Omental fat pad (tissue), 4 donors: ENCODE measurements around the gene DST. TPM values are rescaled to one million over a fixed set of nuclear protein-coding genes. Genes with fewer than 3 reads are reported as not detected.
A peak's percentile ranks its signal among the peaks of the same experiment; 100 is the strongest.

Experiments
- ATAC-seq: fragments of 150-250 bp; one replicate; pipeline ENCODE4 v1.9.1; 2016; ENCODE audit warnings: mild to moderate bottlenecking, moderate library complexity; ENCODE audit not compliant: low FRiP score
- DNase-seq: peaks from one replicate; pipeline ENCODE4 v3.0.0-alpha.2; 2019; ENCODE audit warnings: low spot score
- total RNA-seq, 4 donors: library from RNA; depleted of rRNA; stranded (reverse); fragments of >200 nt; gene quantifications; one replicate each; pipeline ENCODE4 v1.1.0, GENCODE V29; 2016
- TF ChIP-seq, protein P1 (sequence below), 3 donors: fragments of 450-650 bp; IDR thresholded peaks; one replicate each; pipeline ENCODE4 v1.5.1; 2016 to 2017; ENCODE audit warnings: antibody characterized with exemption in 3 of 3, mild to moderate bottlenecking in 3 of 3, moderate library complexity in 2 of 3

Gene DST
- total RNA-seq, 4 donors from 2014 or later: 126 to 371 (median 160) TPM

DNA sequence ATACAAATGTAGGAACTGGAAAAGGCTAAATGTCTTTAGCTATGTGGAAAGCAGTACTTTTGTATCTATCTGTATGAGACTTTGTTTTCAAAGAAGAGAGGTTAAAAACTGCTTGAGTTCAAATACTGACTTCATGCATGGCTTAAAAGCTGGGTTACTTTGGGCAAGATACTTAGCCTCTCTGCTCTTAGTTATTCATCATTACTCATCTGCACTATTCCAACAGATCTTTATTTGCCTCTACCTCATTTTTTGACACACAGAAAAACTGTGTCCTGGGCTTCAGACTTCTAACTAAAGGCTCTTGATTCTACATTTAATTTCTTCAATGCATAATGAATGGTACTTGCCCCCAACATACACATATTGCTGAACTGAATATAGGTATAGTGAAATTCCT lies 114.8 kb downstream of the DST start:
- TF ChIP-seq, protein P1, sequence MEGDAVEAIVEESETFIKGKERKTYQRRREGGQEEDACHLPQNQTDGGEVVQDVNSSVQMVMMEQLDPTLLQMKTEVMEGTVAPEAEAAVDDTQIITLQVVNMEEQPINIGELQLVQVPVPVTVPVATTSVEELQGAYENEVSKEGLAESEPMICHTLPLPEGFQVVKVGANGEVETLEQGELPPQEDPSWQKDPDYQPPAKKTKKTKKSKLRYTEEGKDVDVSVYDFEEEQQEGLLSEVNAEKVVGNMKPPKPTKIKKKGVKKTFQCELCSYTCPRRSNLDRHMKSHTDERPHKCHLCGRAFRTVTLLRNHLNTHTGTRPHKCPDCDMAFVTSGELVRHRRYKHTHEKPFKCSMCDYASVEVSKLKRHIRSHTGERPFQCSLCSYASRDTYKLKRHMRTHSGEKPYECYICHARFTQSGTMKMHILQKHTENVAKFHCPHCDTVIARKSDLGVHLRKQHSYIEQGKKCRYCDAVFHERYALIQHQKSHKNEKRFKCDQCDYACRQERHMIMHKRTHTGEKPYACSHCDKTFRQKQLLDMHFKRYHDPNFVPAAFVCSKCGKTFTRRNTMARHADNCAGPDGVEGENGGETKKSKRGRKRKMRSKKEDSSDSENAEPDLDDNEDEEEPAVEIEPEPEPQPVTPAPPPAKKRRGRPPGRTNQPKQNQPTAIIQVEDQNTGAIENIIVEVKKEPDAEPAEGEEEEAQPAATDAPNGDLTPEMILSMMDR (IDR thresholded peaks at IDR 0.05): no peak
- DNase-seq (no peak), ATAC-seq (no peak)

DNA sequence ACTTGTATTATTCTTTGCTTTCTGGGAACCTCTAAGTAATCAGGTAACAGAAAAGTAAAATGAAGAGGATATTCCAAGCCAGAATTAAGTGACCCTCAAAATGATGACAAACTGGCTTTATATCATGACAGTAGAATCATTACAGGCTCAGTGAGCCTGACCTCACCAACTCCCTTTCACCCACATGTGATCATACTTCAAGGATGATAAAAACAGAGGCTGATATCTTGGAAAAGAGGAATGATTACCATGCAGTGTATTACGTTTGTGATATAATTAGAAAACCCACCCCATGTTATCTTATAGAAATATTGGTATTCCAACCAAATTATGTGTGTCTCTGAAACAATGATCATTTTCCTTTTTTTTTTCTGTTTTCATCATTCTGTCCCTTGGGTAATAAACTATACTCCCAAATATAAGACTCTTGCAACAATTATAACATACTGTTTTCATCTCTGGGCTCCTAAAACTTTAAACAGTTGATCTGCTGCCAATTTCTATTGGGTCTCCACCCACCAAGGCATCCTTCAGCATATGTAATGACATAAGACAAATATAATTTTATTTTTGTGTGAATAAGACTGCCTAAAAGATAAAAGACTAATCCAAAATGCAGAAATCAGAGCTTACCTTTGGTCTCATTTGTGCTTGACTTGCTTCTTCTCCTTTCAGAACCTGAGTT lies 115.7 kb downstream of the DST start:
- DNase-seq (no peak), ATAC-seq (no peak)
- TF ChIP-seq, protein P1 (IDR thresholded peaks at IDR 0.05): no peak

DNA sequence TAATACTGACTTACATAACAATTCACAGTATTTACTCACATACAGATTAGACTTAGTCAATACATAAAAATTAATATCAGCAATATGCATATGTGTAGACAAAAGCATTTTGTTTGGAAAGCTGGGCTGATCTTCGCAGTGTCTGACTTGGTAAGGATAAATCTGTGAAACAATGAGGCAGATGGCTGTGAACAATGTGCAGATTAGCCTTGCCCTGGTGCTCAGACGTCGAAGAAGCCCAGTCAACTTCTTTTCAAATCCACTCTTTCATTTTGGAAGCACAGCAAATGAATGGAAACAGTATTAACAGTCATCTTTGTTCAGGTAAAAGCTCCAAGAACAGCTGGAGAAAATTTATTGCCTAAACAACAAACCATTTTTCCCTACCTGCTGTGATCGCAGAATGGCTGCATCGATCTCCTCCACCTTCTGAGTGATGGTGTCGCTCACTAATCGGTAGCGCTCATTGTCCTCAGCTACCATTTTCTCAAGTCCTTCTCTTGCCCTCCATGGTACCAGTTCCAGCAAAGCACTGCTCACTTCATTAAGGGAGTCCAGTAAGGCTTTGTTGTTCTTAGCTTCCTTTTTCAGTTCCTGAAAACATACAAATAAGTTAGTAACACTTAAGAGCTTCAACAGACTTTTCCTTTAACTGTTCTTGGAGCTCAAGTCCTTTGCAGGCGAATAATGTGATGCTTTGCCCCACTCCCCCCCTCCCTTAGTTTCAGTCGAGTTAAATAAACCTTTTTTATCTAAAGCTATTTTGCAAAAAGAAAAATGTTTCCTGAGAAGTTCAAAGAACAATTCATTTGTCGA lies 116.5 kb downstream of the DST start:
- TF ChIP-seq, protein P1 (IDR thresholded peaks at IDR 0.05): no peak
- no peak for DNase-seq
- no peak for ATAC-seq

DNA sequence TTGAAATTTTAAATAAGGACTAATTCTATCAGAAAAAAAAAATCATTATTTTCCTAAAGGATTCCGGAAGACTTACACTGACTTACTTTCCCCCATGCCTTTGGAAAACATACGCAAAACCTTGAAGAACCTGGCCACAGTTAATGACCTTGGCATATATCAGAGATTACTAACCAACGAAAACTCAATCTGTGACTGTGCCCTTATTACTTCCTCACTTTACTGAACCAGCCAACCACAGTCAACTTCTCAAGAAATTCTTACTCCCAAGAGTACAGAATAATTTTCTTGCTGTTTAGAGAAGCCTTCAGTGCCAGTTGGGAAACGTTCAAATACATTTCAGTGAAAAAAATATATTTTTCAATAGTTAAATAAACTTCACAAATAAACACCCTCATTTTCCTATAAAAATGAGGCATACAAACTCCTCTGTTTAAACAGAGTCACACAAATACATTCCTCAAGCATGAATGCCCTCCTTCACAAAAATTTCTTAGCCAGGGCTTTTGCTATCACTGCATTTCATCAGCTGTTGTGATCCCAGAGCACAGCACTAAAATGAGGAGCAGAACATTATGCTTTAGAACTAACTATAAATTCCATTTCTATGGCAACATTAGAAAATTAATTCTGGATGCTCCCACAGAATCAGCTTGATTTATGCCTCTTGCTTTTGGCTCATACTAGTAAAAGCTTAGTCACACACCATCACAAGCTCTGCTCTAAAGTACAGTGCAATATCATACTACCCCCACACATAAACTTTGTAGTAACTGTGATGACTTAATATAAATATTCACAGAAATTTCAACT lies 117.6 kb downstream of the DST start:
- ATAC-seq: peak; percentile 89
- TF ChIP-seq, protein P1 (IDR thresholded peaks at IDR 0.05): no peak
- no peak for DNase-seq

DNA sequence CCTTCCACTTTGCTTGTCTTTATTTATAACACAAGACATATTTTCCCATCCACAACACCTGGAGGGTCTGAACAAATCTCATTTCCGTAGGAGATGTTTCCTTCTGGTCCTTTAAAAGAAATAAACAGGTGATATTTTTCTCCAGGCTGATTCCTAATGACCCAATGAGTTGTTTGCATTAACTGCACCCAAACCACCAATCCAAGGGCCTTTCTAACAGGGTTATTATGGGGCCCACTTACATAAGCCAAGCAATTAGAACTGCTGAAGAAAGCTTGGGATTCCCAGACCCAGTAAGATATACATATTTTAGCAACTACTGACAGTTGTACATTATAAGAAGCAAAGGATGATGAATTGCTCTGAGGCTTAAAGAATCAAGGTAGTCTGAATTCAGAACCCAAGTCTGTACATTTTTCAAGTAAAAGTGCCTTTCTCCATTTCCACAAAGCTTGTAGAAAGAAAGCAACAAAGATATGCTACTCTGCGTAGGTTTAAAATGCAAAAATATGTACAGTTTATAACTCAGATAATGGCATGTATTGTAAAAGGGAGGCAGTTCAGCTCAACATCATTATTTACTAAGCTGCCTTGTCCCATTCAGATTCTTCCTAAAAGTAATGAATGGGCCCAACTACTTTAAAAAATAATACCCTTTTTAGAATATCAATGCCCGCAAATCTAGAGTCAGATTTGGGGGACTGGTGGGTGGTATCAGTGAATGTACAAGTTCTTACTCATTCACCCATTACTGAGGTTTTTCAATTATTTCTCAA lies 120.0 kb downstream of the DST start:
- DNase-seq: no peak
- no peak for ATAC-seq
- TF ChIP-seq, protein P1 (IDR thresholded peaks at IDR 0.05): no peak

DNA sequence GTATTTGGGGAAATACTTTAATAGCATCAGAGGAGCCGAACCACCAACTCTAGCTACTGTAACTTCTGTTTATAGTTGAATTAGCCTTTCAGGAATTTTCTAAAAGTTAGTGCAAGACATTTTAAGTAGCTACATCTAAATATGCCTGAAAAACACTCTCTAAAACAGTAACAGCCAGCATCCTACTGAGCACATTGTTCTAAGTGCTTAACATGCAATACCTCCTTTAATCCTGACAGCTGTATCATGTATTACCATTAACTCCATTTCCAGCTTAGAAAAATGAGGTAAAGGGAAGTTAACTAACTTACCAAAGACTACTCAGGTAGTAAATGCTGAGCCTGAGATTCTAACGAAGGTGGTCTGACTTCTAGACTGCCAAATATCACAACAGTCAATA lies 120.7 kb downstream of the DST start:
- ATAC-seq (no peak), DNase-seq (no peak)

More for the DNA sequence above, 120.7 kb downstream of the DST start:
- TF ChIP-seq, protein P1 (IDR thresholded peaks at IDR 0.05): no peak
